PC-9 (cell line): Measurements from ENCODE around the gene FANCM. TPM values are rescaled to one million over a fixed set of nuclear protein-coding genes. Genes with fewer than 3 reads are reported as not detected.

Source experiments
- Bru-seq: library from RNA; stranded (reverse); fragments of 400-500 nt; gene quantifications from one replicate; lab custom pipeline; 2021; lab: Mats Ljungman, UMichigan
- BruChase-seq, 2 experiments: library from RNA; stranded (reverse); fragments of 400-500 nt; gene quantifications; one replicate each; lab custom pipeline; 2021; lab: Mats Ljungman, UMichigan
- BruUV-seq: library from RNA; stranded (reverse); fragments of 400-500 nt; replicated peaks from 2 replicates; lab custom pipeline; 2021; lab: Mats Ljungman, UMichigan
- CTCF ChIA-PET: fragments of 300-600 bp; sonication (Branson Sonifier 250); formaldehyde crosslinking; loops from one replicate; lab custom pipeline; 2022; ENCODE audit warnings: antibody characterized with exemption; lab: Charles Lee
- POLR2A ChIA-PET: fragments of 300-600 bp; sonication (Branson Sonifier 250); formaldehyde crosslinking; loops from one replicate; lab custom pipeline; 2022; ENCODE audit warnings: antibody characterized with exemption; ENCODE audit not compliant: unreplicated experiment; lab: Charles Lee
- DNase-seq, 2 experiments: peaks; one replicate each; pipeline versions ENCODE4 v3.0.0 to v3.0.0-alpha.2; 2015 to 2022; ENCODE audit warnings: mixed read lengths in 1 of 2
- H2AFZ ChIP-seq: fragments of 200-600 bp; sonication (generic); 2 replicates; pipeline ENCODE4 v1.8.1; 2017; ENCODE audit warnings: antibody characterized with exemption
- H3F3A ChIP-seq: fragments of 200-600 bp; sonication (generic); 2 replicates; pipeline ENCODE4 v1.8.1; 2017; ENCODE audit warnings: antibody characterized with exemption, mild to moderate bottlenecking, low read depth; ENCODE audit not compliant: insufficient read depth
- H3K27ac ChIP-seq: fragments of 200-600 bp; sonication (generic); 2 replicates; pipeline ENCODE4 v1.6.1; 2016; ENCODE audit warnings: mixed run types
- H3K27me3 ChIP-seq: fragments of 200-600 bp; sonication (generic); 2 replicates; pipeline ENCODE4 v1.6.1; 2016; ENCODE audit warnings: low read depth, mixed run types; ENCODE audit not compliant: insufficient read depth
- H3K36me3 ChIP-seq: fragments of 200-600 bp; sonication (generic); 2 replicates; pipeline ENCODE4 v1.6.1; 2016; ENCODE audit warnings: low read depth, mixed run types
- H3K4me1 ChIP-seq: fragments of 200-600 bp; sonication (generic); replicated peaks from 2 replicates; pipeline ENCODE4 v1.6.1; 2016; ENCODE audit warnings: mixed run types; ENCODE audit not compliant: insufficient read depth
- H3K4me2 ChIP-seq: fragments of 200-600 bp; sonication (generic); 2 replicates; pipeline ENCODE4 v1.6.1; 2017; ENCODE audit warnings: mixed run types
- H3K4me3 ChIP-seq: fragments of 200-600 bp; sonication (generic); 2 replicates; pipeline ENCODE4 v1.6.1; 2016; ENCODE audit warnings: mixed run types
- H3K79me2 ChIP-seq: fragments of 200-600 bp; sonication (generic); 2 replicates; pipeline ENCODE4 v1.6.1; 2017; ENCODE audit warnings: low read depth, mixed run types
- H3K9me2 ChIP-seq: fragments of 200-600 bp; sonication (generic); 2 replicates; pipeline ENCODE4 v1.8.1; 2017; ENCODE audit warnings: mild to moderate bottlenecking; ENCODE audit not compliant: insufficient read depth
- H3K9me3 ChIP-seq: fragments of 200-600 bp; sonication (generic); 2 replicates; pipeline ENCODE4 v1.8.1; 2016; ENCODE audit warnings: low read depth; ENCODE audit not compliant: insufficient read depth
- H4K20me1 ChIP-seq: fragments of 200-600 bp; sonication (generic); 2 replicates; pipeline ENCODE4 v1.8.1; 2017; ENCODE audit not compliant: insufficient read depth
- CTCF ChIP-seq: fragments of 200-600 bp; sonication (generic); conservative IDR thresholded peaks from 2 replicates; pipeline ENCODE4 v1.6.1; 2017; ENCODE audit warnings: mixed run types, antibody characterized with exemption, mild to moderate bottlenecking, moderate library complexity
- EZH2 ChIP-seq: fragments of 200-600 bp; sonication (generic); IDR thresholded peaks from 2 replicates; pipeline ENCODE4 v1.8.0; 2017; ENCODE audit warnings: antibody characterized with exemption, low read depth
- intact Hi-C: fragments of 100-400 bp; cut with micrococcal nuclease; formaldehyde crosslinking; loops from one replicate; pipeline ENCODE4 v1.10.0; 2022; ENCODE audit not compliant: unreplicated experiment
- long read RNA-seq: library from polyadenylated mRNA; stranded (forward); transcript quantifications from one replicate; pipeline ENCODE4 v2.0.0, GENCODE V29; 2022
- total RNA-seq: library from RNA; stranded (reverse); gene quantifications from 2 replicates; pipeline ENCODE4 v1.2.3, GENCODE V29; 2021

The FANCM gene, protein sequence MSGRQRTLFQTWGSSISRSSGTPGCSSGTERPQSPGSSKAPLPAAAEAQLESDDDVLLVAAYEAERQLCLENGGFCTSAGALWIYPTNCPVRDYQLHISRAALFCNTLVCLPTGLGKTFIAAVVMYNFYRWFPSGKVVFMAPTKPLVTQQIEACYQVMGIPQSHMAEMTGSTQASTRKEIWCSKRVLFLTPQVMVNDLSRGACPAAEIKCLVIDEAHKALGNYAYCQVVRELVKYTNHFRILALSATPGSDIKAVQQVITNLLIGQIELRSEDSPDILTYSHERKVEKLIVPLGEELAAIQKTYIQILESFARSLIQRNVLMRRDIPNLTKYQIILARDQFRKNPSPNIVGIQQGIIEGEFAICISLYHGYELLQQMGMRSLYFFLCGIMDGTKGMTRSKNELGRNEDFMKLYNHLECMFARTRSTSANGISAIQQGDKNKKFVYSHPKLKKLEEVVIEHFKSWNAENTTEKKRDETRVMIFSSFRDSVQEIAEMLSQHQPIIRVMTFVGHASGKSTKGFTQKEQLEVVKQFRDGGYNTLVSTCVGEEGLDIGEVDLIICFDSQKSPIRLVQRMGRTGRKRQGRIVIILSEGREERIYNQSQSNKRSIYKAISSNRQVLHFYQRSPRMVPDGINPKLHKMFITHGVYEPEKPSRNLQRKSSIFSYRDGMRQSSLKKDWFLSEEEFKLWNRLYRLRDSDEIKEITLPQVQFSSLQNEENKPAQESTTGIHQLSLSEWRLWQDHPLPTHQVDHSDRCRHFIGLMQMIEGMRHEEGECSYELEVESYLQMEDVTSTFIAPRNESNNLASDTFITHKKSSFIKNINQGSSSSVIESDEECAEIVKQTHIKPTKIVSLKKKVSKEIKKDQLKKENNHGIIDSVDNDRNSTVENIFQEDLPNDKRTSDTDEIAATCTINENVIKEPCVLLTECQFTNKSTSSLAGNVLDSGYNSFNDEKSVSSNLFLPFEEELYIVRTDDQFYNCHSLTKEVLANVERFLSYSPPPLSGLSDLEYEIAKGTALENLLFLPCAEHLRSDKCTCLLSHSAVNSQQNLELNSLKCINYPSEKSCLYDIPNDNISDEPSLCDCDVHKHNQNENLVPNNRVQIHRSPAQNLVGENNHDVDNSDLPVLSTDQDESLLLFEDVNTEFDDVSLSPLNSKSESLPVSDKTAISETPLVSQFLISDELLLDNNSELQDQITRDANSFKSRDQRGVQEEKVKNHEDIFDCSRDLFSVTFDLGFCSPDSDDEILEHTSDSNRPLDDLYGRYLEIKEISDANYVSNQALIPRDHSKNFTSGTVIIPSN (N-terminal part only)
- total RNA-seq (9.9 and 14.1 TPM in 2 replicates), Bru-seq, nascent RNA (percentile 66 among the genes with signal in this experiment), BruChase-seq, experiment 1, labeled RNA remaining after a 2-hour chase (percentile 72 among the genes with signal in this experiment), BruChase-seq, experiment 2, labeled RNA remaining after a 6-hour chase (percentile 65 among the genes with signal in this experiment)
- long read RNA-seq, full-length matches to known transcripts = 2 of 6 reads
- long read RNA-seq, partial matches to known transcripts = 2 of 6 reads
- long read RNA-seq, other reads (novel, unspliced or antisense) = 2 of 6 reads

DNA sequence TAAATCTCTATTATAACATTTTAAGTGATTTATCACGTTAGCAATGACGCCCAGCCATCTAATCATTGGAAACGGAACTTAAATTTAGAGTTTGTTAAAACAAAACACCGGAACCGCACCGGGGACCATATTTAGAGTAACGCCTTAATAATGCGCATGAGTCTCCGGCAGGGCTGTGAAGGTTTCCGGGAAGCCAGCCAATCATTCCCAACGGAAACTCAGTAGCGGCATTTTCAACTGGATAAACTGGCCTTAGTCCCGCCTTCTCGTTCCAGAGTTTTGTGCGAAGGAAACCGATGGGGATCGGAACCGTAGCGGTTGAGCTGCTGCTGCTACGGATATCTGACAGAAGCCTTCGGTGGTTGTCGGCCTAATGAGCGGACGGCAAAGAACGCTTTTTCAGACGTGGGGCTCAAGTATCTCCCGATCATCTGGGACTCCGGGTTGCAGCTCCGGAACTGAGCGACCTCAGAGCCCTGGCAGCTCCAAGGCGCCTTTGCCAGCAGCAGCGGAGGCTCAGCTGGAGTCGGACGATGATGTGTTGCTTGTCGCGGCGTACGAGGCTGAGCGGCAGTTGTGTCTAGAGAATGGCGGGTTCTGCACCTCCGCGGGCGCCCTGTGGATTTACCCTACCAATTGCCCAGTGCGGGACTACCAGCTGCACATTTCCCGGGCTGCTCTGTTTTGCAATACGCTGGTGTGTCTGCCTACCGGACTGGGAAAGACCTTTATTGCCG is at the start of gene FANCM:
TSS of gene FANCM (plus strand) at position 272 of the 737 bp plus-strand sequence. CDS start at position 374, 102 bp downstream.
- TSS peak; percentile 43 for BruUV-seq

GRCh38 chr14:45089813-45090212 is 45.9 kb upstream of the FANCM start:
- Histone ChIP-seq H4K20me1 (peaks cover 60% of the 10 kb centered on the region), H3K27ac (peak overlapping the region; percentile 37), H3F3A (peaks cover 5% of the 10 kb centered on the region; the same call in 1 of the 2 replicates), H3K4me3 (no peak overlapping the region), H3K4me1 (peaks cover 37% of the 10 kb centered on the region), H3K9me2 (no peaks in the 10 kb centered on the region), H3K9me3 (no peaks in the 10 kb centered on the region; the same call in 1 of the 2 replicates), H3K27me3 (no peaks in the 10 kb centered on the region), H3K79me2 (peaks cover 93% of the 10 kb centered on the region), H2AFZ (no peak overlapping the region), H3K36me3 (peaks cover 15% of the 10 kb centered on the region; the same call in 1 of the 2 replicates), H3K4me2 (0 out of 2 replicates have a peak overlapping the region, but pooled peaks have one; percentile 7)
- DNase-seq = no peak
- no TSS peak for BruUV-seq
- intact Hi-C loops = no loop called here
- ChIA-PET POLR2A (interaction anchor here (0.6 to 0.9 kb wide), 3 partner anchors 128 to 1600 kb away, joined by 4 to 11 read pairs (median 4); partner anchors contain the start of genes KLHL28 and TOGARAM1), CTCF (no interaction called here)
- no peak for TF ChIP-seq CTCF
- TF ChIP-seq EZH2 = no peak

More for the DNA sequence above, at the start of gene FANCM:
- peak; percentile 86 to 92 for DNase-seq
- TF ChIP-seq EZH2 (no peak), CTCF (no peak)
- H2AFZ ChIP-seq = peak within 1 kb of the TSS; percentile 92
- peak within 1 kb of the TSS; percentile 94 for H3K4me3 ChIP-seq
- H3K79me2 ChIP-seq = peaks cover 73% of the 10 kb centered on the region
- H3K9me2 ChIP-seq = no peaks in the 10 kb centered on the region
- H3K27ac ChIP-seq = peak within 1 kb of the TSS; percentile 72
- H3K4me2 ChIP-seq = peak within 1 kb of the TSS; percentile 89
- CTCF ChIA-PET = no interaction called here
- H3K4me1 ChIP-seq = peaks cover 27% of the 10 kb centered on the region
- POLR2A ChIA-PET = no interaction called here
- H3F3A ChIP-seq = peaks cover 7% of the 10 kb centered on the region; the same call in 1 of the 2 replicates
- H4K20me1 ChIP-seq = 0 out of 2 replicates have a peak, but pooled peaks cover 3% of the 10 kb centered on the region
- intact Hi-C loops = no loop called here
- no peaks in the 10 kb centered on the region for H3K36me3 ChIP-seq
- no peaks in the 10 kb centered on the region for H3K9me3 ChIP-seq
- H3K27me3 ChIP-seq = no peaks in the 10 kb centered on the region
